Stimulated activated CD8-positive, alpha-beta memory T cell treated with anti-CD3 and anti-CD28 coated beads, Interleukin-2, amount 100 ng/mL, for 1 hour (primary cell): ENCODE data around the gene PPFIBP1.
"Not testable (repeated sequence)": the region's sequence is repeated elsewhere in the genome, so short reads cannot be mapped to it uniquely, and the experiment has no call there.

Source experiments
- DNase-seq, 2 donors: peaks; one replicate each; pipeline ENCODE4 v3.0.0-alpha.2; 2020; ENCODE audit warnings: low read depth in 2 of 2

Gene PPFIBP1

DNA sequence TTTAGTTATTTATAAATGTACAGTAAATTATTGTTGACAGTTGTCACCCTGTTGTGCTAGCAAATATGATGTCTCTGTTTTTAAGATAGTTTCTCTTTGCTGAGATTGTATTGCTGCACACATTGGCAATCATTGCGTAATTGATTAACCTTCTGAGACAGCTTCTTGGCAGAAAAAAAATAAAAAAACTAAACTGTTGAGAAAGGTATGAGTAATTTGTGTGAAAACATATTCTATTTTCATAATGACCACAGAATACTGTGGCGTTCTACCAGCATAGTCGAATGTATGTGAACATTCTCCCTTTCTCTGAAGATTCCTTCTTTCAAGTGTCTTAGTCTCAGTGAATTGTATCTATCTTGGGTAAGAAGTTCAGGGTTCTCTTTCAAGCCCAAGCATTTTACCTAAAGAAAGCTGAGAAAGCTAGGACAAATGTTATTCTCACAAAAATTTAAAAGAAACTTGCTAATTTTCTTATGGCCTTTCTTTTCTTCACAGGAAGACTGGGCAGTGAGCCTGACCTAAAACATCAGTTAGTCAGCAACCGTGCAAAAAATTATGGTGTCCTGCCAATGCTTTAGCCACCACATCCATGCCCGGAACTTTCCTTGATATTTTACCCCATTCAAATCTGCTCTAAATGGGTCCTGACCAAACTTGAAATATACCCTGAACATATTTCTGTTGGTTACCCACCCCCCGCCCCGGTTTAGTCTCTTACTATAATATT is 103.3 kb downstream of the PPFIBP1 start:
- DNase-seq = no peak

DNA sequence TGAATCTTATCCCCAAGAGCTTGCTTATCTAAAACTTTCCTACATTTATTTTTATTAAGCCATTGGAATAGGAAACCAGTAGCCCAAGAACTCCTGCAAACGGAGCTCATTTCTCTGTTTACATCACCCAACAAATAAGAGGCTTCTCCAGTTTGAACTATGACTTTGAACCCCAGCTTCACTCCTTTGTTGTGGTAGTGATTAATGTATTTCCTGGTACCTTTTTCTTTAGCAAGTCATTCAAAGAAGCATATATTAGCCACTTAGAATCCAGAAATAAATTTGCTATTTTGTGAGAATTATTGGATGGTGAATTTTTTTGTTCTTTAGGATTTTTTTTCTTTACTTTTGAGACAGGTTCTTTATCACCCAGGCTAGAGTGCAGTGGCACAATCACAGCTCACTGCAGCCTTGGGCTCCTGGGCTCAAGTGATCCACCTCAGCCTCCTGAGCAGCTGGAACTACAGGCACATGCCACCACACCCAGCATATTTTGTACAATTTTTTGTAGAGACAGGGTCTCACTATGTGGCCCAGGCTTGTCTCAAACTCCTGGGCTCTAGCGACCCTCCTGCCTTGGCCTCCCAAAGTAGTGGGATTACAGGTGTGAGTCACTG is 104.0 kb downstream of the PPFIBP1 start:
- DNase-seq = not testable (repeated sequence)

DNA sequence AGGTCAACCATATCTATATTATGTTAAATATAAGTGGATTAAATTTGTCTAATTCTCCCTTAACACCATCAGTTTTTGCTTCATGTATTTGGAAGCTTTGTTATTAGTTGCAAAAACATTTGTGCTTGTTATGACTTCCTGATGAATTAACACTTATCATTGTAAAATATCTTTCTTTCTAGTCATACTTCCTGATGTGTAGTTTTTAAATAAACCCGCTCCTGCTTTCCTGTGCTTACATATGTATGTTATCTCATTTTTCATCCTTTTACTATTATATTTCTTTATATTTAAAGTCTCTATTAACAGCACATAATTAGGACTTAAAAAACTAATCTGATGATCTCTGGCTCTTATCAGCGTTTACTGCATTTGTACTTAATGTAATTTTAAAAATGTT is 106.2 kb downstream of the PPFIBP1 start:
- DNase-seq = not testable (repeated sequence)

DNA sequence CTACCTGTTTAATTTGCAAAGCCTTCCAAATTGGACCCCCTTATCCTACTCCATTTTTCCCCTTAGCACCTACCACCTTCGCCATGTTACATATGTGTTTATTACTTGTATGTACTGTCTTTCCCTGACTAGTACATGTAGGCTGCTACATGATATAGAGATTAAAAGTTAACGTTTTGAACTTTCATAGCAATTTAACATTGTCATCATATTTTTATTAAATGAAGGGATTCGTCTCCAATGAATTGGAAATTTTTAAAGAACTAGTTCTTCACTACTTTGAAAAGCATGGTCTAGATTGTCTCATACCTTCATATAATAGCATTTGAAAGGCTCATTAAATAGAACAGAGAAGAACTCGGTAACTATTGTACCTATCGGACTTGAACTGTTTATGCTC is 107.4 kb downstream of the PPFIBP1 start:
- DNase-seq = no peak

DNA sequence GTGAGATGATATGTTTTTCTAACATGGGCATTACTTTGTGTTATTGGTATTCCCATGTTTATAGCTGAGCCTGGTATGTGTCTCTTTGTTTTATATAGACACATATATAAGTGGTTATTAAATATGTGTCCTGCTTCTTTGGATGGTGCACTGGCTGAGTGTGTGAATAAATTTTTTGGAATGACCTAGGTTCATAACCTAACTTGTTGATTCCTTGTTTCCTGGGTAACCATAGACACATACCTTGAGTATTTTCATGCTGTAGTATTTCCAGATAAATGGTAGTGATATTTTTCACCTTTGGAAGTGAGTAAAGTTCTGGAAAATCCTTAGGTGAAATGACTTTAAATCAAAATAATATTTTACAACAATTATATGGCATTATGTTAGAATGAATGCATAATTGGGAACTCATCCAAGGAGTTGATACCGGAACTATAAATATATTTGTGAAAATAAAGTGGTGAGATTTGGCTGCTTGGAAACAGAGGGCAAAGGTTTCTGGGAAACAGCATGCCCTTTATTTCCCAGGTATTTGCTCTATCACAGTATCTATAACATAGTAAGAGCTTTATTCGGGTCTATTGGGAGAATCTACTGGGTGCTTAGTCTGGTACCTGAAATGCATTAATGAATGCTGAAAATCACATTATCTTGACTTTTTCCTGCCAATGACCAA is 107.9 kb downstream of the PPFIBP1 start:
- no peak for DNase-seq

DNA sequence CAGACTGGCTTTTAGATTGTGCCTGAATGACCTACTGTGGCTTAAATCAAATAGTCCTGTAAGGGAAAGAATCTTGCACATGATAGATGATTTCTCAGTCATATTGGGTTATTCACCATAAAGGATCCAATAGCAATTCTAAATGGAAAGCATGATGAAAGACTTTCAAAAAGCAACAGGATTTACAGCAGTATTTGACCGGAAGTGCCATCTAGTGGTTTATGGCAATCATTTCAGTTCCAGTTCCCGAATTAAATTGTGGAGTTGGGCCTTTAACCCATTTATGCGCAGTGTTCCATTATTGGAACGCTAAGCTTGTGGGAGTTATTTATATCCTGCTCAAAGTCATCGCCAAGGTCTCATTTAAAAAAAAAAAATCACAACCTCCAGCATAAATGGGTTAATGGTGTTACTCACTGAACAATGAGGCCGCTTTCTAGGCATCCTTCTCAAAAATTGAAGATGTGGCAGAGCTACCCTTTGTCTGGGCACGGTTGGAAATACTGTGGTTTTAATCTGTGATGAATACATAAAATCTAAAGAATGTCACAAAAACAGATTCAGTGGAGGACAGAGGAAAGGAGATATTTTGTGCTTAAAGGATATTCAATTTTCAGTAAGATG is 111.5 kb downstream of the PPFIBP1 start:
- DNase-seq = no peak

DNA sequence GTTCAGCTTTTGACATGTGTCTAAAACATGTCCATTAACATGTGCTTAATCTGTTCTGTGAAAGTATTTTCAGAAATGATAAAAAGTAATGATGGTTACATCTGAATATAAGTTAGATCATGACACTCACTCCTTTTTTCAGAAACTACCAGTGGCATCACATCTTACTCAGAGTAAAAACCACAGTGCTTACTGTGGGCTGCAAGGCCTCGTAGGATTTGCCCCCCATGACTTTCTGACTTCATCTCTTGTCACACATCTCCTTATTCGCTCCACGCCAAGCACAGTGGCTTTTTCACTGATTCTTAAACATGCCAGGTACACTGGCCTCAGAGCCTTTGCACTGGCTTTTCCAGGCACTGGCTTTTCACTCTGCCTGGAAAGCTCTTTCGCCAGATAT is 112.6 kb downstream of the PPFIBP1 start:
- DNase-seq = not testable (repeated sequence)

DNA sequence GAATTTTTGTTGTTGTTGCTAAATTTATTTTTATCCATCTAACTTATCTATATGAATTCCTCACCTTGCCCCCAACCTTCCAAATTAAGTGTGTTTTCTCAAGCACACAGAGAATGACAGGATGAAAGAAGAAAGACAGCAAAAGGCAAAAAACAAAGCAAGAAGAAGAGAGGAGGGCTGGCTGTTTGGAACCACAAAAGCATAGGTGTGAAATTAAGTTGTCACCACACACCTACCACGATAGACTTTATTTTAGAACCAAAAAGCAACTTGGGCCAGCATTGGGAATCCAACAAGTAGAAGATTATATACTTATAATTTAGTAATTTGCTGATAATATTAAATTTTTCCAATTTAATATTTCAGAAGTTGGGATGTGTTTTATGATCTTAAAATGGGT is 113.5 kb downstream of the PPFIBP1 start:
- DNase-seq = no peak

DNA sequence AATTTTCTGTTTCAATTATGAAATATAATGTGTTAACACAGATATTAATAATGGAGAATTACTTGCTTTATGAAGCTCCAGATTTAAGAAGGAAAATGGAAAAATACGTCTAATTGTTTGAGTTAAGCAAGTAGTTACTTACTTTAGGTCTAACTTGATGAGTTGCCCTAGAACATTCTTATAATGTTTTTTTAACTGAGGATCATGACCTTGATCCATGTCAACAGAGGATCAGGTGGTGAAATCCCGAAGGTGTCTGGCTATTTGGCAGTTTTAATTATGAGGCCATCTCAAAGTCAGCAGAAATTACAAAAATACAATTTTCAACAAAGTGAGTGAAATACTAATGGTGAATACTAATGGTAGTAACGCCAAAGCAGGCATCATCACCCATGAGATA is 115.3 kb downstream of the PPFIBP1 start:
- no peak for DNase-seq

DNA sequence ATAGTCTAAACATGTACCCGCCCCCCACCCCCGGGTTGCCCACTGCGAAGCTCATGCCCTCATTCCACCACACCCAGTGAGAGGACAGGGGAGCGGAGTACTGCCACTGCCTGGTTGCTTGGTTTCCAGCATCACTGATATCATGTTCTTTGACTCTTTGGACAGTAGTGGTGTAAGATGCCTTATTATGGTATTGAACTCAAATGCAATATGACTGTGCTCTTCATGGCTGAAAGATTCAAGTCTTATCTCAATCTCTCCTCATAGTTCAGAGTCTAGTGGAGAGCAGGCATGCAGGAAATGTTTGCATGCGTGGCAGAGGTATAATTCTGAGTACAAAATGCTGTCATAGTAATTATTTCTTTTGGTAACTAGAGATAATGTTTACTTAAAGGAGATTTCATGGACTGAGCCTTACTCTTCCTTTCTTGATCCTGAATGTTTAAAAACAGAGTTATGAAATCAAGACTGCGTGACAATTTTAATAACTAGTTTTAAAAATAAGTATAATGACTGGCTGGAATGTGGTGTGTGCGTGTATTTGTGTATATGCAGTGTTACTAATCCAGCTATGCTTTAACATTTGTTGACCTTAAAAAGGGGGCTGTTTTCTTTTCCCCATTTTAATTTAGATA is 116.7 kb downstream of the PPFIBP1 start:
- DNase-seq = not testable (repeated sequence)

DNA sequence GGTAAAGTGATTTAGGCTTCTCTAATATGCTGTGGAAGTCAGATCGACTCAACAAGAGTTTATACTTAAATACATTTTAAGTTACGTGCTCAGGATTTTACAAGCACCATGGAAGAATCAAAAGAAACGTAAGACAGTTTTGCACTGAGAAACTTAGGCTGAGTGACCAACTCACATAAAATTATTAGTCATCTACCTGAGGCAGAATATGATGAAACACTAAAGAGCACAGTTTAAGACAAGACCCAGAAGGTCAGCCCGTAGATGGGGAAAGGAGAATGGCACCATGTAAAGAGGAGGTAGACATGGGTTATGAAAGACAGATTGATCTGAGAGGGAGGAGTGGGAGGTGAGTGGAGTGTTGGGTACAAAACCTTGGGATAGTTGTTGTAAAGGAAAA is 118.4 kb downstream of the PPFIBP1 start:
- not testable (repeated sequence) for DNase-seq

DNA sequence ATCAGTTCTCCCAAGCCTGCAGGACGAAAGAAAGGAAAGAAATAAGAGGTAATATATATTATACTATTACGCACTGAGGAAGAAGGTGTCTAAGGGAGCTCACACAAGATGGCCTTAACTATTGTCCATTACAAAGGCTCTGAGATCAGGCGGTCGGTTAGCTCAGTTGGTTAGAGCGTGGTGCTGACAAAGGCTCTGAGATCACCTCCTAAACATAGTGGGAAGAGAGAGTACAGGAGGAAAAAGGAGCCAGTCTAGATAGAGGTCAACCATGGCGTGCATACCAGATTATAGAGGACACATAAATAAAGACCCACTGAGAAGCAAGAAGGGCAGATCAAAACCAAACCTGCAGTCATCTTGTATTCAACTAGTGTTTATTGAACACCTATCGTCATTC is 118.9 kb downstream of the PPFIBP1 start:
- not testable (repeated sequence) for DNase-seq

DNA sequence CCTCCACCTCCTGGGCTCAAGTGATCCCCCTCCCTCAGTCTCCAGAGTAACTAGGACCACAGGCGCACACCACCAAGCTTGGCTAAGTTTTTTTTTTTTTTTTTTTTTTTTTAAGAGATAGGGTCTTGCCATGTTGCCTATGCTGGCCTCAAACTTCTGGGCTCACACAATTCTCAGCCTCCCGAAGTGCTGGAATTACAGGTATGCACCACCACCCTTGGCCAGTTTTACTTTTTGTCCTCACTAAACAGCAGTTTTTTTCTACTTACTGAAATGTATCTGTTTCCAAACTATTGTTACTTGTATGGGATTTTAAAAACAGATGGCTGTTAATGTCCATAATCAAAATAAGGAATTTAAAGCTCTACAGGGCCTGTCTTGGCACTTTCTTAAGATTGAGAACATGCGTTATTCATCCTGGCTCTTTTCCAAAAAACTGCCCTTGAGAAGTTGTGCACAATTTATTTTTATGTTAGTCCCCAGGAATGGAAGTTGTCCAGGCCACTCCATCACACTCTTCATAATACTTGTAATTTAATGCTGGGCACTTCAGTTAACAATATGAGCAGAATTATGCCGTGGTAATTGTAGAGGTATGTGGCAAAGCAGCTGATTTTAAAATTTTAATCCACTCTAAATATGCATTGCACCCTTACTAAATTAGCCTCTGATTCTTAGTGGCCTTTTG is 120.3 kb downstream of the PPFIBP1 start:
- no peak for DNase-seq

DNA sequence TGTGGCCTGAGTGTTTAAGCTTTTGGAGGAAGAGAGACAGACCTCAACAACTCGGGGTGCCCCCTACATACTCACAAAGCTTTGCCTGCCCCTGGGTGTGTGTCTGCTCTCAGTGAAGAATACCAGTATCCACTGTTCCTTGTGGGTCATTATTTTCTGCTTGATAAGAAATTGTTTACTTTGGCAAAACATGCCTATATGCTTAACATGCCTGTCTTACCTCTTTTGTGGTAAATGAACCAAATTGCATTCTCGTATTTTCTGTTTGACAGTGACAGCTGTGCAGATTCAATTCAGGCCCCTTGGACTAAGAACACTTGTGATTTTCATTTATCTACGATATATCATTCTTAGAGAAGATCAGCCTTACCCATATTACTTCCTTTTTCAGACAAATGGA is 121.7 kb downstream of the PPFIBP1 start:
- no peak for DNase-seq

DNA sequence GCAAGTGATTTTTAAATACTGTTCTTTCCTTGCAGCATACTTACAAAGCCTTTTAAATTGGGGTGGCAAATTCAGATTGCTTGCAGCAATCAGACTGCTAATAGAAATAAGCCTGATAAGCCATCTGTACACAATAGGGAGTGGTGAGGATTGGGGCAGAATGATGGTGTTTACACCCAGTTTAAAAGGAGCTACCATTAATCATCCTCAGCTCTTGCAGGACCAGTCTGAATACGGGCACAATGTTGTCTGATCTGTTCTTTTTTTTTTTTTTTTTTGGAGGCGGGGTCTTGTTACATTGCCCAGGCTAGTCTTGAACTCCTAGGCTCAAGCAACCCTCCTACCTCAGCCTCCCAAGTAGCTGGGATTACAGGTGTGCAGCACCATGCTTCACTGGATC is 122.1 kb downstream of the PPFIBP1 start:
- no peak for DNase-seq

DNA sequence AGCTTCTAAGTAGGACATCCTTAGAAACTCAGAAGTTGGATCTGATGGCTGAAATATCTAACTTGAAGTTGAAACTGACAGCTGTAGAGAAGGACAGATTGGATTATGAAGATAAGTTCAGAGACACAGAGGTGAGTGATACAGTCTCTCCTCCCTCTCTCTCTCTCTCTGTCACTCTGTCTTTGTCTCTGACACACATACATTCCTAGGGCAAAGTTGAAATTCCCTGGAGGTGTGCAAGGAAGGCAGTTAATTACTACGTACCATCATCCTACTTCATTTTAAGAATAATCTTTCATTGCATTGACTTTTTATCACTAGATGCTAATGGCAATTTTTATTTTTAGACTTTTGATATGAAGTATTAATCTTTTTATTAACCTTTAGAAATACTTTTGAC is 126.0 kb downstream of the PPFIBP1 start:
- no peak for DNase-seq

DNA sequence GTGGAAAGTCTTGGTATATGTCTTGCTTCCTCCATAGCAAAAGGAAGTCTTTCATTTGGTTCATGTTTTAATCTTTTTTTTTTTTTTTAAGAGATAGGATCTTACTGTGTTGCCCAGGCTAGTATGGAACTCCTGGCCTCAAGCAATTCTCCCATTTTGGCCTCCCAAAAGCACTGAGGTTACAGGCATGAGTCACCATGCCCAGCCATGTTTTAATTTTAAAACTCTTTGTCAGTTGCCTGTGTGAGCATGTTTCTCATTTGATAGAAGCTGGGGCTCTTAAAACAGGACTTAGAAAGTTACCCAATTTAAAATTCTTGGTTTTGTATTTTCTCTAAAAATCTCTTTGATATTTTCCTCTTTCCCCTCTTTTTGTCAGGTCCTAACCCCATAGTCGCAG is 127.2 kb downstream of the PPFIBP1 start:
- no peak for DNase-seq

DNA sequence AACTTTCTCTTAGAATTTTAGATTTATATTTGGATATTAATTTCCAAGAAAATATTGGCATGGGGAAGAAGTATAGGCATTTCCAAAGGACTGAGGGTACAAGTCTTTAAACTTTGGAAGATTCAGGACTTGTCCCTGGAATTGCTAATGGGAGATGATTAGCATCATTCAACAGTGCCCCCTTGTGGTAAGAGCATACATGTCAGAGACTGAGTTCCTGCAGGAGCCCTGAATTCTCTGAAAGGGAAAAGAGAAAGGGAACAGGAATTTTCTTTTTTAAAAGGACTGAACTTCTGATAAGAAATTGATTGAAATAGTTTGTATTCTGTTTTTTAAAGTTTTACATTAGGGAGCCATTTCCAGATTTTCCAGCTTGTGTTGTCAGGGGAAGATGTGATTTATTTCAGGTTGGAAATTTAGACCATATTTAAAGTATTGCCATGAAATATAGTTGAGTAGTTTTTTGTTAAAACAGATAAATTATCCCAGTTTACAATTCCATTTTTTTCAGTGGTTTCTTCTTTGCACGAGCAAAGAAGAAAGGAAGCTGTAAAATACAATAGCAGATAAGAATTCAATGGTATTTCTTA is 128.3 kb downstream of the PPFIBP1 start:
- DNase-seq = no peak

DNA sequence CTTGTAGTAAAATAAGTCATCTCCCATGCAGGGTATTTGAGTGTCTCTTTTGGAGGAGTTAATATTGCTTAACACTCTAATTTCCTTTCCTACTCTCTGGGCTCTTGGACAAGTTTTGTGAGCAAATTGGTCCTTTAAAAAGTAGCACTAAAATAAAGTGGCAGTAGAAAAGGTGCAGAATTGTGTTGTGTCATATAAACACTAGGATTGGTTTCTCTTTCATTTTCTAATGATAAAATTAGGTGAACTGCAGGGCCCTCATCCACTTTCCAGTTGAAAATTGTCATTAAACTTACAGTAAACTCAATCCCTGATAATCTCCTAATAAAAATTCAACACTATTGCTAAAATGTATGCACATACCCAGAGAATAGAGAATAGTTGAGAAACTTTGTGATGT is 129.7 kb downstream of the PPFIBP1 start:
- DNase-seq = no peak

DNA sequence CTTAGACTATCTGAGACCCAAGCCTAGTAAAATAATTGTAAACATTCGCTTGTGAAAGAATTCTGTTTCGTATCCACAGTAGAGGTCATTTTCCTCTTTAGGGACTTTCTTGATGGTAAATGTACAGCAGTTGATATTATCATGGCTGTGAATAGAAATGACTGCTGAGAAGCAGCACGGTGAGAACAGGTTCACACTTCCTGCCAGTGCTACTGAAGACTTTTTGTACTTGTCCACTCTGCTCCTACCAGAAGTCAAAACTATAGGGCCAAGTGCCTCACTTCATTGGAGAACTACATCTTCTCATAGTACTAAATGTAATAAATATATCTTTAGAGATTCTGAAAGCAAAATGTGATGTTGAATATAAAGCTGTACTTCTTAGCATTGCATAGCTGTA is 131.5 kb downstream of the PPFIBP1 start:
- not testable (repeated sequence) for DNase-seq

DNA sequence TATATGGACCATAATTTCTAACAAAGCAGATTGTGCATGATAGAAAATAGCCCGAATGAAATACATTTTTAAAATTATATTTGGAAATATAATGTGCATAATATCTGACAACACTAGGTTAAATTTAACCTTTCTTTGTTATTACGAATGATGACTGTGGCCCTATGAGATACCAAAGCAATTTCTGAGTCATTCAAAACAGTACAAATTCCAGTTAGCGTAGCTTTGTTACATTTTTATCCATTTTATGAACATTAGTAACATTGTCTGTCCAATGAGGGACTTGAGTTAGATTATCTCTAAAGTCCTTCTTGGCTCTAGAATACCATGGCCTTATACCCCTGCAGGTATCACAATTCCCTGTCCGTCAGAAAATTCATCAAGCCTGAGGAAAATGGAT is 133.3 kb downstream of the PPFIBP1 start:
- DNase-seq = no peak
